GM20000 (cell line): Measurements from ENCODE around the gene KLF15.

Experiments
- DNase-seq: peaks from one replicate; pipeline ENCODE4 v3.0.0; 2012; ENCODE audit warnings: low spot score
- TF ChIP-seq, protein P1 (sequence below): IDR thresholded peaks from 2 replicates; pipeline ENCODE4 v1.5.1; 2012; ENCODE audit warnings: mild to moderate bottlenecking, control low read depth; ENCODE audit errors: extremely low read depth, missing control alignments

KLF15 gene

DNA sequence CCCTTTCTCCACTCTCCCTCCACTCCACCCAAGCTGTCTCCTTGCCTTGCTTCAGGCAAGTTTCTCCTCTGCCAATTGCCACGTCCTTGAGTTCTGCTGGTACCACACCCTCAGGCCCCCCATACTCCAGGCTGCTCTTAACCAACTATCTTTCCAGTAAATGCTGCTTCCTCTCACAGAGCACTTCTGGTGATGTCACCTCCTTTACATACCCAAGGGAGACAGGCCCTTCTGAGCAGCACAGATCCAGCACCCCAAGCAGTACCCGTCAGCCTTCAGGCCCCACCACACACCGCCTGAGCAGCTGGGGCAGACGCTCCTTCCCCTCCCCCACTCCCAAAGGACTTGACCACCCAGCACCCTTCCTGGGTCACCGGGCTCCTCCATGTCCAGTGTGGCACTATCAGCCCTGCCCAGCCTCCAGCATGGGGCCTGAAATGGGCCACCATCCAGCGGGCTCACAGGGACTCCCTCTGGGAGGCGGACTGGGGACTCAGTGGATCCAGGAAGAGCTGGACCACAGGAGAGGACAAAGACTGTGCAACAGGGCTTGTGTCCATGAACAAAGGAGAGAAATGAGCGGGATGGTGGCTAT lies 50.2 kb downstream of the KLF15 start:
- TF ChIP-seq, protein P1, sequence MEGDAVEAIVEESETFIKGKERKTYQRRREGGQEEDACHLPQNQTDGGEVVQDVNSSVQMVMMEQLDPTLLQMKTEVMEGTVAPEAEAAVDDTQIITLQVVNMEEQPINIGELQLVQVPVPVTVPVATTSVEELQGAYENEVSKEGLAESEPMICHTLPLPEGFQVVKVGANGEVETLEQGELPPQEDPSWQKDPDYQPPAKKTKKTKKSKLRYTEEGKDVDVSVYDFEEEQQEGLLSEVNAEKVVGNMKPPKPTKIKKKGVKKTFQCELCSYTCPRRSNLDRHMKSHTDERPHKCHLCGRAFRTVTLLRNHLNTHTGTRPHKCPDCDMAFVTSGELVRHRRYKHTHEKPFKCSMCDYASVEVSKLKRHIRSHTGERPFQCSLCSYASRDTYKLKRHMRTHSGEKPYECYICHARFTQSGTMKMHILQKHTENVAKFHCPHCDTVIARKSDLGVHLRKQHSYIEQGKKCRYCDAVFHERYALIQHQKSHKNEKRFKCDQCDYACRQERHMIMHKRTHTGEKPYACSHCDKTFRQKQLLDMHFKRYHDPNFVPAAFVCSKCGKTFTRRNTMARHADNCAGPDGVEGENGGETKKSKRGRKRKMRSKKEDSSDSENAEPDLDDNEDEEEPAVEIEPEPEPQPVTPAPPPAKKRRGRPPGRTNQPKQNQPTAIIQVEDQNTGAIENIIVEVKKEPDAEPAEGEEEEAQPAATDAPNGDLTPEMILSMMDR: no peak
- DNase-seq: no peak

DNA sequence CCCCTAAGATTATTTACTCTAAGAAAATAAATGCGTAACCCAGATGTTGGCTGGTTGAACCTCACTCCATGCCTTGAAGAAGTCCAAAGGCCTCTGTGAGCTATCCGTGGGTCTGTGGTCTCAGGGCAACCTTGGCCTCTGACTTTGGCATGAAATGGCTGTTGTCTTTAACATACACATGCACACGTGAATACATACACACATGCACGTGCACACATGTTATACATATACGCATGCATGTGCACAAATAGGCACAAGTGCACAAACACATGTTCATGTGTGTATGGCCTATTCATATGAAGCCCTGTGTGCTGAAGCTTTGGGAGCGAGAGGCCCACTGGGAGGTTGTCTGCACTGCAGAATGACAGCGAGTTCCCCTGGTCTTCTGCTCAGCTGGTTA lies 50.8 kb downstream of the KLF15 start:
- no peak for DNase-seq
- TF ChIP-seq, protein P1: no peak

DNA sequence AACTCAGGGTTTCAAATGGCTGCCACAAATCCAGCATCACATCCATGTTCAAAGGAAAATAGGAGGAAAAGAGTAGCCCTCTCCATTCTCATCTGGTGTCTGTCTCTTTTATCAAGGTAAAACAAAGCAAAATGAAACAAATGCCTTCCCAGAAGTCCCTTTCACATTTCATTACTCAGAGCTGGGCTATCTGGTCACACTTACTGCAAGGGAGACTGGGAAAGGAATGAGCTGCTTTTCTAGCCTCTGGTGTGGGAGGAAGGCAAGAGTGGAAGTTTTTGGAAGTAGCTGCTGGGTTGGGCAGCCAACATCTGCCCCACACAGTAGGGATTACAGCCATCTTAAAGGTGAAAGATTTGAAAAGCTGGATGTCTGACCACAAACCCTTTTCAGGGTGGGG lies 51.8 kb downstream of the KLF15 start:
- TF ChIP-seq, protein P1: no peak
- no peak for DNase-seq

DNA sequence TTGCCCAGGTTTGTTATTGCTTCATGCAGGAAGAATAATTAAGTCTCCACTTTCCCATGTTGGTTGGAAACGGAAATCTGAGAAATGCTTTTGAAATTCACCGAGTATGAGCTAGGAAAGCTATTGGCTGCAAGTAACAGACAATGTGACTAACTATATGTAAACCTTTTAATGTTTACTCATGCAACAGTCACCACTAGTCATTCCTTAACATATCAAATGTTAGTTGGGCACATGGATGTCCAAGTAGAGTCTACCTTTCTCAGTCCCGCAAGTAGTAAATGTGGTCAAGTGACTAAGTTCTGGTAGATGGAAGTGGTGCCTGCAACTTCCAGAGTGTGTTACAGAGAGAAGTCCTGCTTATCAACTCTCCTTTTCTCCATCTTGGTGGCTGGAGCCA lies 52.5 kb downstream of the KLF15 start:
- TF ChIP-seq, protein P1: no peak
- no peak for DNase-seq

DNA sequence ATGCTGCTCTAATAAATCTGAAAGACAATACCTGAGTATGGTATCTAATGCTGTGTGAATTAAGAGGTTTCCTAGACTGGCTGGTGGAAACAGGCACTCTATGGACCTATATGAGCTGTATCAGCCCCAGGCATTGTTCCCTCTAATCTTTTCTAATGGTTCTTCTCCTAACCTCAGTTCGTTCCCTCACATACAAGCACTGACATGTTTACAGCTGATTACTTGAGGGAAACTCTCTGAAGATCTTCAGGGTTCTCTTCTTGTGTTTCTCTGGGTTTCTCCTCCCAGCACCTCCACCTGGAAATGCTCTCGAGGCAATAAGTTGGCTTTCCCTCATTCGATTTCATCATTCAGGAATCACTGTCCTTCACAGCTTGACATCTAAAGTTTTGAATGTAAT lies 52.9 kb downstream of the KLF15 start:
- TF ChIP-seq, protein P1: no peak

DNA sequence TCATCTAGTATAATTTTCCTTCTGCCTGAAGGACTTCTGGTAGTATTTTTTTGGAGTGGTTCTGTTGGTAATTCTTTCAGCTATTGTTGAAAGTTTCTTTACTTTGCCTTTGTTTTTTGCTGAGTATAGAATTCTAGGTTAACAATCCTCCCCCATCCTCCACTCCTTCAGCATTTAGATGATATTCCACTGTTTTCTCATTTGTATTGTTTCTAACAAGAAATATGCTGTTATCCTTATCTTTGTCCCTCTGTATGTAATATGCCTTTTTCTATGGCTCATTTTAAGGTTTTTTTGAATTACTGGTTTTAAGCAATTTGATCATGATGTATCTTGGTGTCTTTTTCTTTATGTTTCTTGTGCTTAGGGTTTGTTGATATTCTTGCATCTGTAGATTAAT lies 53.9 kb downstream of the KLF15 start:
- TF ChIP-seq, protein P1: no peak
- DNase-seq: no peak

More for the DNA sequence above, 52.9 kb downstream of the KLF15 start:
- DNase-seq: no peak

DNA sequence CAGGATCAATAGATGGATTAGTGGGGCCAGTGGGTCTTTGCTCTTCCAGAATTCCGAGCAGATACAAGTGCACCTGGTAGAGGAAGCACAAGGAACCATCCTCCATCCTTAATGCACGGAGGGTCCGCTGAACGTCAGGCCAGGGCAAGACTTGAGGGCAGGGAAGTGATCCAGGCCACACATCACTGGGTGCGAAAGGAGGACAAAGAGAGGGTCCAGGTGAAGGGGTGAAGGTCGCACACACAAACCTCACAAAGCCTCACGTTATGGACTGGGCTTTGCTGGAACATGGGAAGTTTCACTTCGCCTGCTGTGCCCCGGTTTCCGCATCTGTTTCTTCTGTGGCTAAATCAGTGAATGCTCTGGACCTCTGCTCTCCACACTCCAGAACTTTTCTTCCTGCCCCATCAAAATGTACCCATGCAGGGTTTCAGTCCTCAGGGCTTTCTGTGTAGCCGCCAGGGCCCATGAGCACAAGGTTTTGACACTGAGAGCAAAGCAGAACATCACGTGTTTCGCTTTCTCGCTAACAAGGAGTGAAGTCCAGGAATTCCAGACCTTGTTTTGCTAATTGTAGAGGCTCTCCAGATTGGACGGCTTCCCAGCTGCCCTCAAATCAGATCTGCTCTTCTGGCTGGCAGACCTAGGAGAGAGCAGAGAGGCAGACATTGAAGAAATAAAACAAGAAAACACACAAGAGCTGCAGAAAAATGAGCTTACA lies 56.3 kb downstream of the KLF15 start:
- DNase-seq: no peak
- TF ChIP-seq, protein P1: no peak
